Activated CD4-positive, alpha-beta T cell treated with anti-CD3 and anti-CD28 coated beads, Interleukin-2, Interleukin-4, amounts not matched to agents 100 ng/mL and 50 ng/mL, durations not matched to agents 16 hours and 8 hours (primary cell): ENCODE results near the gene FABP6.
"Not testable (repeated sequence)": the region's sequence is repeated elsewhere in the genome, so short reads cannot be mapped to it uniquely, and the experiment has no call there.

Source experiments
- DNase-seq: peaks from one replicate; pipeline ENCODE4 v3.0.0-alpha.2; 2020; ENCODE audit warnings: low spot score

Gene FABP6

DNA sequence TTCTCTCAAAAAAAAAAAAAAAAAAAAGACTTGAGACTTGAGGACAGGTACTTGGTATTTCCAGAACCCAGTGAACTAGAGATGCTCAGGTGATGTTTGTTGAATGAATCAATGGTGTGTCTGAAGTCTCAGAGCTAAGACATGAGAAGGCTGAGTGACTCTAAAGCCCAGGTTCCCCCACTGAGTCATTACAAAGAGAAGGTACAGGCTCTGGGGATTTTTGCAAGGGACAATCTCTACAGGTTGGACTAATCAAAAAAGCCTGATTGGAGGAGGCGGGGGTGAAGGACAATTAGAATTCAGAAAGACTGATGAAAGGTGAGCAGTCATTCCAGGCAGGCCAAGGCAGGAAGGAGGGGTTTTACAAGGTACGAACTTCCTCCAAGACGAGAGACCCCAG lies 8.2 kb upstream of the FABP6 start:
- no peak for DNase-seq

DNA sequence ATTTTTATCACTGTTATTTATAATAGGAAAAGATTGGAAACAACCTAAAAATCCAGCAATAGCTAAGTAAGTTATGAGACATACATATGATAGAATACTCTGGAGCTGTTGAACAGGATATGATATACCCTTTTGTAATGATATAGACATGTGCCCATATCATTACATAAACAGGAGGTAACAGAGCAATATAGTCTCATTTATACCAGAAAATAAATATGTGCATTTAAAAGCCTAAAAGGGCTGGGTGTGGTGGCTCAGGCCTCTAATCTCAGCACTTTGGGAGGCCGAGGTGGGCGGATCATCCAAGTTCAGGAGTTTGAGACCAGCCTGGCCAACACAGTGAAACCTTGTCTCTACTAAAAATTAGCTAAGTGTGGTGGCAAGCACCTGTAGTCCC lies 2.3 kb upstream of the FABP6 start:
- DNase-seq = no peak

DNA sequence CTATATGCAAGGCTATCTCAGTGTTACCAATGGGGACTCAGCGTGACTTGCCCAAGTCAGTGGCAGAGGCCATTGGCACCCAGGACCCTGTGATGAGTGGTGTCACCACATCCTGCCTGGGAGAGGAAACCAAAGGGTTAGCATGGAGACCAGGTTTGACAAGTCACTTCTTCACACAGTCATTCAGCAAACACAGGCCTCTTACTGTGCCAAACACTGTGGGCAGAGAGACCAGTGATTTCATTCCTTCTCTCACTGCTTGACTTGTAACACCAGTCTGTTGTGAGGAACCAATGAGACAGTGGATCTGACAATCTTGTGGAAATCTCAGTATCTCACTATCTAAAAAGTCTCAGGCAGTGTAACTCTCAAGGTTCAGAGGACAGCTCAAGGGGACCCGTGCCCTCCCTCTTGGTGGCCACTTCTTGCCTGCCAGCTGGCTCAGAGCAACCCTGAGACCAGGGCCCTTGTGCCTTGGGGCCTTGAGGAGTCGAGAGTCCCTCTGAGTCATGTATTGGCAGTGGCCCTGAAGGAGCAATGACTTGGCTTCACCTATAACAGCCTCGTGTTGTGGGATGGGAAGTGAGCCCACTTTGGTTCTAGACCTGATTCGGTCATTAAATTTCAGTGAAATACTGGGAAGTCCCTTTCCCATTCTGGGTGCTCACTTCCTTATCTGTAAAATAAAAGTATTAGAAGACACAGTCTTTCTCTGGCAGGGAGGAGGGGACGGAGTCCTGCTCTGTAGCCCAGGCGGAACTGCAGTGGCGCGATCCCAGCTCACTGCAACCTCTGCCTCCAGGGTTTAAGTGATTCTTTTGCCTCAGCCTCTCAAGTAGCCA lies 1.6 kb downstream of the FABP6 start:
- peak; percentile 19 for DNase-seq

DNA sequence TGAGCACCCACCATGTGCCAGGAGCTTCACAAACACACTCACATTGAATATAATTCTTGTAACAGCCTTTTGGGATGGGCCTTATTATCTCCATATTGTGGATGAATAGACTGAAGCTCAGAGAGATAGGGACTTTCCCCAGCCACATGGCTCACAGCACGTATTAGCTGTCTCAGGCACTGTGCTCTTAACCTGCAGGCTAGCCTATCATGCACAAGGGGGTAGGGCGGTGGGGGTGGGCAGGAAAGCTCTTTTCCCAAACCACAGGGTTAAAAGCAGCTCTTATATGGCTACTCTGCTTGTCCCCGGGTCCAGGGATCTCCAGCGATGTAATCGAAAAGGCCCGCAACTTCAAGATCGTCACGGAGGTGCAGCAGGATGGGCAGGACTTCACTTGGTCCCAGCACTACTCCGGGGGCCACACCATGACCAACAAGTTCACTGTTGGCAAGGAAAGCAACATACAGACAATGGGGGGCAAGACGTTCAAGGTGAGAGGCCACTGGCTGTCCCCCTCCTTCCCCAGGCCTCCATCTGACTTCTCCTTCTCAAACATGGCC lies 2.6 kb downstream of the FABP6 start:
- no peak for DNase-seq

DNA sequence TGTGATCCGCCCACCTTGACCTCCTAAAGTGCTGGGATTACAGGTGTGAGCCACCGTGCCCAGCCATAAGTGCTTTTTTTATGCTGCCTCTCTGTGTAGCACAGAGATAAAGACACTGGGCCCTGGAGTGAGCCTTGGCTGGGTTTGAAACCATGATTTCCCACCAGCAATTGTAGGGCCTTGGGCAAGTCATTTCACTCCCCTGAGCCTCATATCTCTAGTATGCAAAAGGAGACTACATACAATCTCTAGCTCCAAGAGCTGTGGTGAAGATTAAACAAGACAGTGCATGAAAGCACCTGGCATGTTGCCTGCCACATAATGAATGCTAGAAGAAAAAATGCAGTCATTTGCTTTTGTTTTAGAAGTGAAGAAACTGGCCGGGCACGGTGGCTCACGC lies 3.9 kb downstream of the FABP6 start:
- no peak for DNase-seq

DNA sequence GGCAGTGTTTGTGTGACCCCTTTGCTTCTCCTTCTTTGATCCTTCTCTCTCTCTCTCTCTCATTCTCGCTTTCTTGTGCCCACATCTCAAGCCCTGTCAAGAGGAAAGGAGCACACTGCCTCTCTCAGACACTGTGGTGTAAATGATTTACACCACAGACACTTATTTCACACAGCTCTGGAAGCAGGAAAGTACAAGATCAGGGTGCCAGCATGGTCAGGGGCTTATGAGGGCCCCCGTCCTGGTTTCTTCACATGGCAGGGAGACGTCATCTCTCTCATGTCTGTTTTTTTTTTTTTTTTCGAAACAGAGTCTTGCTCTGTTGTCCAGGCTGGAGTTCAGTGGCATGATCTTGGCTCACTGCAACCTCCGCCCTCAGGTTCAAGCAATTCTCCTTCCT lies 6.4 kb downstream of the FABP6 start:
- DNase-seq = no peak

DNA sequence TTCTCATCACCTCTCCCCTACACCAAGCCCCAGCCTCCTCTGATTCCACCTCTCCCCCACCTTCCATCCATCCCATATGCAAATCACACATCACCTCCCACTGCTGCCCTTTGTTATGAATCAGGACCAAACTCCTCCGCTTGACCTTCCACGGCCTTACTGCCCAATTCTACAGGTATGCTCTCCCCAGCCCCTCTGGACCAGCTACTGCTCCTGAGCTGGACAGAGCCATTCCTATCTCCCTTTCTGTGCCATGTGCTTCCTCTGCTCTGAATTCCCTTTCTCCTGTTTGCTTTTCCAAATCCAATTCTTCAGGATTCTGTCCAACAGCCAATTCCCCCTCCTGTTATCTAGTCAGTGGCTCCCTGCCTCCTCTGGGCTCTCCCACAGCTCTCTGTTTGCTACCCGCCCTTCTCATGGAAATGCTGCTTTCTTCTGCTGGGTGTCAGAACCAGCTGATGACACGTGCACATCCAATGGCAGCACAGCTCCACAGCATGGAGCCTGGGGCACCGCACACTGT lies 8.3 kb downstream of the FABP6 start:
- DNase-seq = no peak

DNA sequence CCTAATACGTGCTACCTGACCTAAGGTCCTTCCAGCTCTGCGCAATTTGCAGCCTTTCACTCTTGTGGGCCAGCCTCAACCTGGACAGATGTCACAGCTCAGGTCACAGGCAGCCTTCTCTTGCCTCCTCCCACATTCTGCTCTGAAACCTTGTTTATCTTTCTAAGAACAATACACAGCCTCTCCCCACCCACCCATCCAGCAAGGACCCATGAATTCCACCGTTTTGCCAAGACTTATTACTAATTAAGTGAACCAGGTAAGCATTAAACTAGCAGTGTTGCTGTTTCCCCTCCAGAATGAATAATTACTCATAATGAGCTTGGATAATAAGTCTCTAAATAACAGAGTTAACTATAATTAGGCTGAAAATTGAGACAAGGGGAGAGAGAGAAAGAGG lies 11.0 kb downstream of the FABP6 start:
- DNase-seq = no peak

DNA sequence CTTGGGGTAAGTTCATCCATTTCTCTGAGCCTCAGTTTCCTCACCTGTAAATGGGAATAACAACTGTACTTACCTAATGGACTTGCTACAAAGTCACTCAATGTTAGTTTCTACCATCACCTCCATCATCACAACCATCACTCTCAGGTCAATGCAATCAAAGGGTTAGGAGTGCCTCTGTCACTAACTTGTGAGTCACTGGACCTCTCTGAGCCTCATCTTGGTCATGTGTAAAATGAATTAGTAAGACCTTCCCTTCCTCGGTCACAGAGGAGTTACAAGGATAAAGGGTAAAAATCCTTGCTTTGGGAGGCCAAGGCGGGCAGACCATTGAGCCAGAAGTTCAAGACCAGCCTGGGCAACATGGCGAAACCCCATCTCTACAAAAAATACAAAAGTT lies 12.8 kb downstream of the FABP6 start:
- no peak for DNase-seq

DNA sequence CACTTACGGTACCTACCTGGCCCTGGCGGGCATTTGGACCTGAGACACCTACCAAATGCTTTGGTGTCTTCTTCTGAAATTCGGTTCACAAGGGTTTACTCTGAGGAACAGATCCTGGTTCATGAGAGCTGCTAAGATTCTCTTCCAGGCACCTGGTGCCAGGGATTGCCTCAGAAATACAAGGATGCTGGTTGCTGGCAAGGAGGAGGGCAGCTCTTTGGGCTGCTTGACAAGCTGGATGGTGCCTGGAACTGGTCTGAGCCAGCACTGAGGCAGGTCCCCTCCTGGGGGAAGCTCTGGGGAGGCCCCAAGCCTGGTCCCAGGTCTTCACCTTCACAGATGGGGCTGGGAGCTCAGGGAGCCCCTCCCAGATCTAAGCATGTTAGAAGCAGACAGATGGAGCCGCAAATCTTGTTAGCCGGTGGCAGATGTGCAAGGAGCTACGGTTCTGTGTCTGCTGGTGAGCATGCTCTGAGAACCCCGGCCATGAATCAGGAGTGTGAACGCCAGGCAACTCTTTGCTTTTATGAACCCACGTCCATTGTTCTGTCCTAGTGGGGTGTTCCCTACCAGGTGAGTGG lies 16.3 kb downstream of the FABP6 start:
- no peak for DNase-seq

DNA sequence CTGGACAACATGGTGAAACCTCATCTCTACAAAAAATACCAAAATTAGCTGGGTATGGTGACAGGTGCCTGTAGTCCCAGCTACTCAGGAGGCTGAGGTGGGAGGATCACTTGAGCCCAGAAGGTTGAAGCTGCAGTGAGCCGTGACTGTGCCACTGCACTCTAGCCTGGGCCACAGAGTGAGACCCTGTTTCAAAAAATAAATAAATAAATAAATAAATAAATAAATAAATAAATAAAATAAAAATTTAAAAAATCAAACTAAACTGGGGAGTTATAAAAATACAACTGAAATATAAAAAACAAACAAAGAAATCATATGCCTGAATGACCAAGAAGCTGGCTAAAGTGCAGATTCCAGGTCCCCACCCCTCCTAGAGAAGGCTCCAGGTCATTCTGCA lies 20.3 kb downstream of the FABP6 start:
- not testable (repeated sequence) for DNase-seq

DNA sequence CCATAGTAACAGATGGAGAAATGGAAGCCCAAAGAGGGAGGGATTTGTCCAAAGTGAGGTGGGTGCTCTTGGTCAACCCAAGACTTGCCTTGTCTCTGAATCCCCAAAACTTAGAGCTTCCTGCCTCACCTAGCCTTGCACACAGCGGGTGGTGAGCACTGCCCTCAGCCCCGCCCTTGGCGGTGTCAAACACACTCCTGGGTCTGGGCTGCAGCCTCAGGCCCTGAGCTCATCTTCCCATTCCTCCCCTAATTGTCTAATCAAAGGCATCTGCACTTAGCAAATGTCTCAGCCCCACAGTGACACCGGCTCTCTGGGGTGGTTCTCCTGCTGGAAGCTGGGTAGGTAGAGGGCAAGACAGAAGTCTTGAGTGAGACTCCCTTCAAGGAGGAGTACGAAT lies 20.9 kb downstream of the FABP6 start:
- no peak for DNase-seq

DNA sequence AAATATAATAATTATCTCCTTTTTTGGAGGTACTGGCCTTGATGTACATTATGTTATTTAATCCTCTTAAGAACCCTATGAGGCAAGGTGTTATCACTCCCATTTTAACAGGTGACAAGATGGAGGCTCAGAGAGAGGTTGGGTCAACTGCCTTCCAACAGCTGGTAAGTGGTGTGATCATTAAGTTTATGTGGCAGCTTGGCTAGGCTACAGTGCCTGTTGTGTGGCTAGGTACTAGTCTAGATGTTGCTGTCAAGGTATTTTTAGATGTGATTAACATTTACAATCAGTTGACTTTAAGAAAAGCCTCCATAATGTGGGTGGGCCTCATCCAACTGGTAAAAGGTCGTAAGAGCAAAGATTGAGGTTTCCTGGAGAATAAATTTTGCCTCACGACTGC lies 21.5 kb downstream of the FABP6 start:
- DNase-seq = no peak

DNA sequence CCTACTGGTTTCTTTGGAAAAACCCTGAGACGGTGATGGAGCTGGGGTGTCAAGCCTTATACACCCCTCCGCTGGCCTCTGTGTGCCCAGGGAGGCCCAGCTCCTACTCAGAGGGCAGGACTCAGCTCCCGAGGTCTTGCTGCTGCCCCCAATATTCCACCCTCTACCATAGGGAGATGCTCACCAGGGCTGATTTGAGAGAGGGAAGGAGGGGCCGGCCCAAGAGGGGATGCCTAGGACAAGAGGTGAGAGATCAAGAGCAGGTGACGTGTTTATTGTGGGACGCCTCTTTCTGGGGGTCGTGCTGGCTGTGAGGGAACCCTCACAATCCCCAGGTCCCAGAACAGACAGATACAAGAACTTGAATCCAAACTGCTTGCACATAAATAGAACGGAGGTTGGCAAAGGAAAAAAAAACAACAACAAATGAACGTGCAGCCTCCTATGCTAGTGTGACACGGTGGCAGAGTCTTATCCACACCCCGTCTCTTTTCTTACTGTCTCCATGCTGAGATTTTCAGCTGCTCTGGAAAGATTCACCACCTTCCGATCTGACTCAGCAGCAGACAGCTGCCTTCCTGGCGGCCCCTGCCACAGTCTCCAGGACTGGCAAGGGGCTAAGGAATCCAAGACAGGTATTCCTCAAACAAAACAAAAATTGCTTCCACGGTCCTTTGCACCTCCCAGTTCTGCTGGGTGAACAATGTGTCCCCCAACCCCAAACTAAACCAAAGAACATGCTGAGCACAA lies 22.3 kb downstream of the FABP6 start:
- DNase-seq = no peak

DNA sequence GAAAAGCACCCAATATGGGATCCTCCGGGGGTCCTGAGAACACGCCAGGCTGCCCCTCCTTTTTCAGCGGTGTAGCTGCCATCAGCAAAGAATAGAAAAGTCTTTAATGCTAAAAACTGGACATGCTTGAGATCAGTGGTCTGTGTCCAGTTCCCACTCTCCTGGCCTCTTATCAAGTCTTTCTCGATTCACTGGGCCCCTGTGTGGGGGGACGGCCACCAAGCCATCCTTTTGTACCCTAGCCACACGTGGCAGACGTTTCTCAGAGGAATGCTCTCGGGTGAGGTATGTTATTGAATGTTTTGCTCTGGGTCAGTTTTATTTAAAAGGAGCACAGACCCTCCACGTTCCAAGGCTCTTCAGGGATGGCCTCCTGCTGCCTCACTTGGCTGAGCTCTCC lies 23.6 kb downstream of the FABP6 start:
- DNase-seq = no peak

DNA sequence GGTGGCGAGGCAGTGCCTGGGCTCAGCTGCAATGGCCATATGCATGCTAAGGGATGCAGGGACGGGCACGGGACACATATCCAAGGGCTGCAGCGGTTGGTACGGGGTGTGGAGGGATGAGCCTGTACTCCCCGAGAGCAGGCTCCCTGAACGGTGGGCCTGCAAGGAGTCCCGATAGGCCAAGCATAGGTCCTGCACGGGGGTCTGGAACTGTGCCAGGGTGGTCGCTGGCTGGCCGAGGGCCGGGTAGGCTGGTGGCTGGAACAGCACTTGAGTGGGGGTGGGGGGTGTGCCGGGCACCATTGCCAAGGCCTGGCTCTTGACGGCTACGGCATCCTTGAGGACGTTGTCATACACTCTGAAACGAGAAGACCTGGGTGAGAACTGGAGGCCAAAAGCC lies 24.1 kb downstream of the FABP6 start:
- no peak for DNase-seq

DNA sequence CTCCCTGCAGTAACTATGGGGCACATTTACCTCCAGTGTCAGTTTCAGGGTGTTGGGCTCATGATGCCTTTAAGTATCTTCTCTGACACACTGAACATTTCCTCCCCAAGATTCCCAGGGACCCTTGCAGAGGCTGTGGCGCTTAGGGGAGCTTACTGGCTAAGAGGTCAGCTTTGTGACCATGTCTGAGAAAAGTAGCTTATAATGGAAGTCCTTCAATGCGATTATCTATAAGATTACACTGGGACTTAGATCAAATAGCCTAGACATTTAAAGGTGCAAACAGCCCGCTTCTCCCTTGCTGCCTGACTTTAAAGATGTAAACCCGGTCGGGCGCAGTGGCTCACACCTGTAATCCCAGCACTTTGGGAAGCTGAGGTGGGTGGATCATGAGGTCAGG lies 25.4 kb downstream of the FABP6 start:
- no peak for DNase-seq

DNA sequence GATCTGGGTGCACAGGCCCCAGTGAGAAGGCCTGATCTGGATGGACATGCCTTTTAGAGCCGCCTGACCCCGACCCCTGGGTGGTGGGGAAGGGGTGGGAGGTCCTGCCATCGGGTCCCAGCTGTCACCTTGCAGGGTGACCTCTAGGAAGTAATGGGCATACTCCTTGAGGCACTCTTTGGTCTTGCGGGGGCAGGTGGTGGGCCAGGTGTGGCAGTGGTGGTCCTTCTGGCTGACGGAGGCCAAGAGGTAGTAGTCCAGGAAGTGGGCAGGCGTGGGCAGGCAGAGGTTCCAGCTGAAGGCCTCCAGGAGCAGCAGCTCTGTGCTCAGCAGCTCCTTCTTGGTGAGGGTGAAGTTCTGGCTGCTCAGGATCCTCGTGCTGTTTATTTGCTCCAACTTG lies 30.0 kb downstream of the FABP6 start:
- DNase-seq = no peak

DNA sequence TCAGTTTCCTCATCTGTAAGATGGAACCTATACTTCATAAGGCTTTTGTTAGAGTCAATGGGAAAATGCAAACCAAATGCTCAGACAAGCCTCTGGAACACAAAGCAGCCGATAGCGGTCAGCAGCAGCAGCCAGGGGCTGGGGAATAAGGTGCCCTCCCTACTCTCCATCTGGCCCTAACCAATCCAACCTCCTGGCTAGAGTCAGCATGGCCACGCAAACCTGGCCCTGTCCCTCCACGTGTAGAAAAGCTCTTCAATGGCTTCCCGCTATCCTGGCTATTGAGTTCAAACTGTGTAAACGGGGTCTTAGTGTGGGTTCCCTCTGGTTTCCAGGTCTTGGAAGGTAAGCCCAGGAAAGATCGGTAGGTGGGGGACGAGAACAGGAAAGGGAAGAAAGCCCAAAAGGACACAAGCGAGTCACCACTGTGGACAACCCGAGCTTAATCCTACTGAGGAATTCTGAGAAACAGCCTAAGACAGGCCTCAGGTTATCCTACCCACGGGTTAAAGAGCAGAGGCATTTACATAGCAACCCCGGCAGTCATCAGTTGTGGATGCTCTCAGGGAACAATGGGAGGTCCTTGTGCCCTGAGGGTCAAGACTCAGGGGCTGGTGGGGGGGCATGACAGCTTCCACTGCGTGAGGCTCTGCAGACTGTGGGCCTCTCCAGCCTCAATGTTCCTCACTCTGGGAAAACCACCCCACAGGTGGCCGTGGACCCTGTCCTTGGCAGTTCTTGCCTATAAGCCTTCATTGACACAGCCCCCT lies 30.9 kb downstream of the FABP6 start:
- no peak for DNase-seq

DNA sequence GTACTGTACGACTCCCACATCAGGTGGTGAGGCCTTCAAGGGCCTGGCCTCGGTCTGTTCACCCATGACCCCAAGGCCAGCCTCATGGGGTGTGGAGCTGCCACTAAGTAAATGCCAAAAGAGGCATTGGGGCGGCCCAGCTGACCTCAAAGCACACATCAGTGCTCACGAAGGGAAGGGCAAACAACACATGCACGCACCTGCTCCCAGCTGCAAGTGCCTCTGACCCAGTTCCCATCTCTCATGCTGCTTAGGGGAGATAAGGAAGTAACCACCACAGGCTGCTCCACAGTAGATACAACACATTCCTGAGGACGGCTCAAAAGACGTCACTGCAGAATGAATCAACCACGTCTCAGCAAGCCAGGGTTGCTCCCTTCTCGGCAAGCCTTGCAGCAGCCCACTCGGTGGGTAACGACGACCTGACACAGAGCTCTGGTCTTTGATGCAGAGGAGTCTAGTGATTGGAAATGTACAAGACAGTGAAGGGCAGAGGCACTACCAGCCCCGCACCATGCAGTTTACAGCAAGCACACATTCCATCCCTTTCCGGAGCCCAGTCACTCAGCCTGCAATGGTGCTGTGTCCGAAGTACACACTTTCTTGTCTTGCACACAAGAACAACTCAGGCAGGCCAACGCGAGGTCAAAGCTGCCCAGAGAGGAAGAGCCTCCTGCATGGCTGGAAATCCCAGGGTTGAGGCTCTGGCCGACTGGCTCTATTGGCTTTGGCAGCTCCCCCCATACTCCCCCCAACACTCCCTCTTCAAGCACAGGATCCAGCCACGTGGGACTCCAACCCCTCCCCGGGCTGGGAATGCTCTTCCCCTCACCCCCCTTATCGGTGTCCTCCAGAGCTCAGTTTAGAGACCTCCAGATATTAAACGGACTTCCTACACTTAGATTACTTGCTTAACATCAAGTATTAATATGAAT lies 31.8 kb downstream of the FABP6 start:
- DNase-seq = no peak
